NCI-H748 (cell line): ENCODE measurements around the gene DOK7.

Experiments
- DNase-seq: peaks from one replicate; lab custom pipeline; 2025; ENCODE audit not compliant: unreplicated experiment; lab: John Stamatoyannopoulos, UW

DOK7 gene

DNA sequence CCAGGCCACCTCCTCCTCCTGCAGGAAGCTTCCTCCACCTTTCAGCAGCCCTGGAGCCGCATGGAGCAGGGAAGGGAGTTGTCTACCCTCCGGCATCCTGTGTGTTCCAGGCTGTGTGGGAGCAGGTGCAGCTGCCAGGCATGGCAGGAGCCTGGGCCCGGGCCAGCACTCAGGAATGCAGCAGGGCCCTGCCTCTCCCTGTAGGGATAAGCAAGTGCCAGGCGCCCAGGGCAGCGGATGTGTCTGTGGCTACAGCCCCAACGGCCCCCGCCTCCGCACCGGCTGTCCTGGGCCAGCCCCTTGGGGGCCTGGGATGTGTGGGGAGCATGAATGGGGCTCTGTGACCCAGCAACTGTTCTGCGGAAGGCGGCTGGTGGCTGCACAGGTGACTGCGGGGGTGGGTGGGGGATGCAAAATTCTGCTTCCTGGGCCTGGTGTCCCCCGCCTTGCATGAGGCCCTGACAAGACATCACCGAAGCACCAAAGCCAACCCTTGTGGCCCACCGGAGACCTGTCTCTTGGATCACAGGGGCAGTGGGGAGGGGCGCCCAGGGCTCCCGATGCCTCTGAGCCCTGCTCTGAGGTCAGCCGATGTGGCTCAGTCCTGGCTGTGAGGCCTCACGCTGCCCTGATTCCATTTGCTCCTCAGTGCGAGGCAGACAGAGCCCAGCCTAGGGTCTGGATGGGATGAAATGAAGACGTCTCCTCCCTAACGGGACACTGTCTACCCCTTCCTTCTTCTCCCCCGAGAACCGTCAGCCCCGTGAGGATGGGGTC lies 1.4 kb upstream of the DOK7 start:
- no peak for DNase-seq

DNA sequence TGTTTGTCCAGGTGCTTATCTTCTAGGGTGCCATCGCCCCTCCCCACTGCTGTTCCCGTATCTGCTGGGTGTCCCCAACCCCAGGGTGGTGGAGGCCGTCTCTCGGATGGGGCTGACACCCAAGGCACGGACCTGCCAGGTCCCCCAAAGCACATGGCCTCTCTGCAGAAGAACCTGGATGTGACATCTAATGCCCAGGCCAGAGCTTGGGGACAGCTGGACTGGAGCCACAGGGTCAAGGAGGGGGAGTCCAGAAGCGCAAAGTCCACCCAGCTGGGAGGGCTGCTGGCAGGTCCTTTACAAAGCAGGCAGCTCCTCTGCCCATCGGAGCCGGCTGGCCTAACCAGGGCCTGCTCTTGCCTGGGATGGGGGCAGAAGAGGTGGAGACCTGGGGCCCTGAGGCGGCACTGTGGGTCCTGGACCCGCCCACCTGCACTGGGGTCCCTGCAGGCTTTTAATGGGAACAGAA lies 751 bp upstream of the DOK7 start:
- DNase-seq: no peak

GRCh38 chr4:3463556-3464348 lies 646 bp downstream of the DOK7 start:
- DNase-seq: no peak

DNA sequence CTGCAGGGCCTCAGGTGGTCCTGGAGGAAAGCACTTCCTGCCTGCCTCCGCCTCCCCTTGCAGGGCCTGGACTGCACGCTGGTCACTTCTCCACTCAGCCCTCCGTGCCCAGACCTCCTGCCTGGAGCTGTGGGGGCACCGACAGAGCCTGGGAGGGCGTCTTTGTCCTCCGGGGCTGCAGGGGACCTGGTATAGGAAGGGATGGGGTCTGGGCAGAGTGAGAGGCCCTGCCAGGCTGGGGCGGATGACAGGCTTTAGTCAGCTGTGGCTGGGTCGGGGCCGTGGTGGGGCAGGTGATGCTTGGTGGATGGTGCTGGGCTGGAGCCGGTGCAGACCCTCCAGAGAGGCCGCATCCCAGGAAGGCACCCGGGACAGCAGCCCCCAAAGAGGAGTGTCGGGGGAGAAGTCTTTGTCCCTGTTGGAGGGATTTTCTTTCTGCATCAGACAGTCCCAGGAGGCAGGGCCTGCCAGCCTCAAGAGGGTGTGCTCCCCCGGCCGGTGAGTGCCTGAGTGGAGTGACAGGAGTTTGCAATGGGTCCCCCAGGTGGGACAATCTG lies 1.3 kb downstream of the DOK7 start:
- no peak for DNase-seq

DNA sequence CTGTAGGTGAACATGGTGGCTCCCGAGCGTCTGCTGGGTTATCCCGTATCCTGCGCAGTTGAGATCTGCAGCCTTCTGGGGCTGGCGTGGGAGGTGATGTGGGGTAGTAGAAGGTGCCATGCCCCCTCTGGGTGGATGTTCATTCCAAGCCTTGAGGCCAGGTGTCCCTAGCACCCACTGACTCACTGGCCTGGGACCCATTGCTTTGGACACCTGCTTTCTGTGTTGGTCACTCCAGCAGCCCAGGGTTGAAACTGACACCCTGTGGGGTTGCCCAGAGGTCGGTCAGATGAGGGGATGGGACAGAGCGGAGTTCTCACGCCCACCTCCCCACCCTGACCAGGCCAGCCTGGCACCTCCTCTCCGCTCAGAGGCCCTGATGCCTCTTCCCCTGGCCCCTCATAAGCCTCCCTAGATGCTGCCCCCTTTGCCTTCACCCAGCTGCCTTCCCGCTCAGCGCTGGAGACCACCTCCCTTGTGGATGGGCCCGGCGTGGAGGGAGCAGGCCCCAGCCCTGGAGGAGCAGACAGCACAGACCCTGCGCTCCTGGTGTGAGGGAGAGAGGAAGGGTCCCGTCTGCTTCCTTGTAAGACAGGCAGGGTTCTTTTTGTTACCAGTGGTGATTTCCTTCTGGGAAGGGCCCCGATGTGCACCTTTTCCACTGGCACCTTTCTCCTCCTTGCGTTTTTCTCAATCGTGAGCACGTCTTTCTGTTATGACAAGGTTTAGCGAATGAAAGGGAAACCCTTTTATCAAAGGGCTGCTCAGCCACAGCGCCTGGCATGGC lies 2.0 kb downstream of the DOK7 start:
- DNase-seq: no peak

DNA sequence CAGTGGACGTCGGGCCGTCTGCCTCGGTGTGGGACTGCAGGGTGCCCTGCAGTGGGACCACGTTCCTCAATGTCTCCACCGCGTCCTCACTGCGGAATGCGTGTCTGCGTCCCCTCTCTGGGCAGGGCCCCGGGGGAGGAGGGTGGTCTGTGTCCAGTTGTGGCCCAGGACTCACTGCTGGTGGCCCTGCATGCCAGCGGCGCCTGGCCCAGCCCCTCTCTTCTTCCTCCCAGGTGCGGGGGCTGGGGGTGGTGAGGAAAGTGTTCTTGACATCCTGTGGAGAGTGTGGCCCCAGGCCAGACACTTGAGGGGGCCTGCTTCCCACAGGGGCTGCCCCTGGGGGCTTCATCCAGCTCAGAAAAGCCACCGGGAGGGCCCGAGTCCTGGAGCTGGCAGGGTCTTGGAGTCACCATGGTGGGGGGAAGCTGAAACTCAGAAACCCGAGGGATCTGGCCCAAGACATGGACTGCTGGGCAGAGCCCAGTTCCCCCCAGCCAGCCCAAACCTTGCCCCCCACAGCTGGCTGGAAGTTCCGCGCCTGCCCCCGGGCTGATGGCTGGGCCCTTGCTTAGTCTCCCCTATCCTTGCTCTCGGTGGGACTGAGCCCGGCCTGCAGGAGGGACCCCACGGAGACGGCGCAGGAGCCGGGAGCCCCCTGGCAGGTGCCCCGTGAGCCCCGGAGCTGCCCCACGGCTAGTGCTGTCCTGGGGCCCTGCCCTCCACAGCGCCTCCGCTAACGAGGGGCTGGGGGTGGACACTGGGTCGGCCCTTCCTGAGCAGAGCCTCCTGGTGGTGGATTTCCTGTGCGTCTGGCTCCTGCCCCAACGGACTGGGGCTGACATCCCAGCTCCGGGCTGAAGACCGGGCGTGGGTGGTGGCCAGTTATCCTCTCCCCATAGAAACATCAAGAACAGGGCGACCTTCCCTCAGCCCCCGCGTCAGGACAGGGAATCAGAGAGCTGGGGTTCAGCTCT lies 2.9 kb downstream of the DOK7 start:
- DNase-seq: no peak

DNA sequence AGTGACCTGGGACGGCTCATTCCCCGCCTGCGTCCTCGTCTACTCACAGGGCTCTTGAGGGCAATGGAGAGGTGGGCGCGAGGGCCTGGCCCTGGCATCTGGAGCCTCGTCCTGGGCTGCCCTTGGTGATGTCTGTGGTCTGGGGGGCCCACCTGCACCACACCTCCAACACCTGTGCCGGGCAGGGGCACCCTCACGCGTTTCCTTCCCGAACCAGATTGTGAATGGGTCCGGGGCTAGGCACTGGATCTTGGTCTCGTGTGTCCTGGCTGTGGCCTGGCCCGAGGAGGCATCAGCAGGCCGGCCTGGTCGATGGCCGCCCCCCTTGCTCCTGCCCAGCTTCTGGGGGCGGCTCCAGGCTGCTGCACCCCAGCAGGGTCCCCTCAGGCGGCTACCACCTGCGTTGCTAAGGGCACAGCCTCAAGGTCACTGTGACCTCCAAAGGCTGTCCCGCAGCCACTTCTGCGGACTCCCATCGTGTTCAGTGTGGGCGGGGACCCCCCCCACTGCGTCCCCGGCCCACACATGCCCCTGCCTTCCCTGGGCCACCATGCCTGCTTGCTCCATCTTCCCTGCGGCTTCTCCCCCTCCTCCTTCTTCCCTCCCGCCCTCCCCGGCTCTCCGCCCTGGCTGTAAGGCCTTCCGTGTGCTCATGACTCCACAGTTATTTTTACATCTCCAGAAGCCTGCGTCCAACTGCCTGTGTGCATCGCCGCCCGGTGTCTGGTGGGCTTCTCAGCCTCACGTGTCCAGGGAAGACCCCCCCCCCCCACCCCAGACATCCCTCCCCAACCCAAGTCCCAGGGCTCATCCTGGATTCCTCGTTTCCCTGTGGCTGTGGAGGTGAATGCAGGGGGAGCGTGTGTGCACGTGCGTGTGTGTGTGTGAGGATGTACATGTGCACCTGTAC lies 3.8 kb downstream of the DOK7 start:
- no peak for DNase-seq

DNA sequence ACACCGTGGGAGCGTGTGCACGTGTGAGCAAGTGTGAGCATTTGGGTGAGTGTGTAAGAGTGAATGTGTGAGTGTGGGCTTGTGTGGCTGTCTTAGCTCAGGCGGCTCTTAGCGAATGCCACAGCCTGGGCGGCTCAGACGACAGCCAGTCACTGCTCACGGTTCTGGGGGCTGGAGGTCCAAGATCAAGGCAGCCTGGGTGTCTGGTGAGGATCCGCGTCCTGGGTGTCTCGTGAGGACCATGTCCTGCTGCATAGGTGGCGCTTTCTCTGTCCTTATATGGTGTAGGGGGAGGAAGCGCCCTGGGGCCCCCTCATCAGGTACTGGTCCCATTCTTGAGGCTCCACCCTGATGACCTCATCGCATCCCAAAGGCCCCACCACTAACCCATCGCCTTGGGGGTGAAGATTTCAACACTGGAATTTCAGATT lies 4.5 kb downstream of the DOK7 start:
- DNase-seq: no peak

DNA sequence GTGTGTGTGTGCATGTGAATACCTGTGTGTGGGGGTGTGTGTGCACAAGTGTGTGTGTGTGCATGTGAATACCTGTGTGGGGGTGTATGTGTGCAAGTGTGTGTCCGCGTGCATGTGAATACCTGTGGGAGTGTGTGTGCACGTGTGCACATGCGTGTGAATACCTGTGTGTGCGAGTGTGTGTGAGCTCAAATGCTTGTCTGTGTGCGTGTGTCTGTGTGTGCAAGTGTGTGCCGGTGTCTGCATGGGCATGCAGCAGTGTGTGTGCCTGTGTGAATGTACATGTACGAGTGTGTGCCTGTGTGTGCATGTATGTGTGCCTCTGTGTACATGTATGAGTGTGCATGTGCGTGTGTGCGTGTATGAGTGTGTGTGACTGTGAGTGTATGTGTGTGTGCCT lies 5.0 kb downstream of the DOK7 start:
- DNase-seq: no peak

DNA sequence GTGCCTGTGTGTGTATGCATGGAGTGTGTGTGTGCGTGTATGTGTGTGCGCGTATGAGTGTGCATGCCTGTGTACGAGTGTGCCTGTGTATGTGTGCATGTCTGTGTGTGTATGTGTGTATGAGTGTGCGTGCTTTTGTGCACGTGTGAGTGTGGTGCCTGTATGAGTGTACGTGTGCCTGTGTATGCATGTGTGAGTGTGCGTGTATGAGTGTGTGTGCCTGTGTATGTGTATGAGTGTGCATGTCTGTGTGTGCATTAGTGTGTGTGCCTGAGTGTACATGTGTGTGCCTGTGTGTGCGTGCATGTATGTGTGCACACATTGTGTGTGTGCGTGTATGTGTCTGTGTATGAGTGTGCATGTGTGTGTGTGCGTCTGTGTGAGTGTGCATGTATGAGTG lies 5.7 kb downstream of the DOK7 start:
- no peak for DNase-seq

- DNase-seq: no peak
Measured at GRCh38 chr4:3469386-3470243, 6.5 kb downstream of the DOK7 start.

DNA sequence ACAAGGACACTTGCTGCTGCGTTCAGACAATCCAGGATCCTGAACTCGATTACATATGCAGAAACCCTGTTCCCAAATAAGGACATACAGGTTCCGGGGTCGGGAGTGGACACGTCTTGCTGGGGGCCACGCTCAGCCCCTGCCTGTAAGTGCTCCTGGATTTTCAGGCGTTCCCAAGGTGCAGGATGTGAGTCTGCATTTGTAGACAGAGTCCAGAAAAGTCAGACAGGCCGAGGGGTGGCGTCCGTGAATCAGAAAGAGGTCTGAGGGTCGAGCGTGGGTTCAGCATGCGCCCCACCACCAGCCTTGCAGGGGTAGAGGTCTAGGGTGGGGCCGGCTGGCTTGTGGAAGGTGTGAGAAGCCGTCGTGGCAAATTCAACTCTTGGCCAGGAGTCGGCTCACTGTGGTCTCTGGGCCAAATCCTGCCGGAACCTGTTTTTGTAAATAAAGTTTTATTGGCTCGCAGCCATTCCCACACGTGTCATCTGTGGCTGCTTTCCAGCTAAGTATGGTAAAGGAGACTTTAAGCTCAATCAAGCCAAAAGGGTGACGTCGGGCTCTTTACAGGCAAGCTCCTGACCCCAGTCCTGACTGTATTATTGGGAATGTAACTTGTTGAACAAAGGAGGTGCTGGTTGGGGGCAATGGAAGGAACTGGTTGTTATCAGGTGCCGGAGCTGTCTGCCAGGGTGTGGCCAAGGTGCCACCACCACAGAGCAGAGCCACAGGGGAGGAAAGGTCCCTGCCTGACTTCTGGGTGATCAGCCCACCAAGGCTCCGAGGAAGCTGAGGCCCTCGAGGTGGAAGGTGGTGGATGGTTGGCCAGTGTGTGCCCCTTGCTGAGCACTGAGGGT lies 7.4 kb downstream of the DOK7 start:
- DNase-seq: no peak

DNA sequence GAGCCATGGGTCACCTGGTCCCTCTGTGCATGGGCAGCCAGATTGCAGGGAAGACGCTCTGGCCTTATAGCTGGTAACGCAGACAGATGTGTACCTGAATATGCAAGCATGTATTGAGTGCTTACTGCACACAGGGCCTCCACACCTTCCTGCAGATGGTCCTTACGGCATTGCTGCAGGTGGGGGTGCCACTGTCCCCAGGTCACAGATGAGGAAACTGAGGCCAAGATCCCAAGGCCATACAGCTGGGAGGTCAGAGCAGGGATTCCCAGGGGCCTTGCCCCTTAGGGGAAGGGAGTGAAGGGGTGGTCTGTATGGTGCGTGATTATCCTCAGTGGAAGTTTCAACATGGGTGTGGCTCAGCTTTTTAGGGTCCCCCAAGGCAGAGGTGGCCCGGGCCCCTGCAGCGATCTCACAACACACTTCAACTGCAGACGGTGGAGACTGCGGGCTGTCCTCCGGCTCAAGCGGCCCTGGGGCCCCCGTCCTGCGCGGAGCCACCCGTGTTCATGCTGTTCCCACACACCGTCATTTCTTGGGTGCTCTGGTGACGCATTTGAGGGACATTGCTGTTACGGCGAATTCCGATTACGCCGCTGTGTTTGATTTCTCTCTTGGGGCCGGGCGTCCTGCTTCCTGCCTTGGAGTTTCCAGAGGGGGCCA lies 8.1 kb downstream of the DOK7 start:
- no peak for DNase-seq

GRCh38 chr4:3471886-3472285 lies 8.8 kb downstream of the DOK7 start:
- DNase-seq: no peak

- no peak for DNase-seq
Measured at GRCh38 chr4:3472411-3473141, 9.5 kb downstream of the DOK7 start.
